ENCODE results near the gene RHOF.

DNA sequence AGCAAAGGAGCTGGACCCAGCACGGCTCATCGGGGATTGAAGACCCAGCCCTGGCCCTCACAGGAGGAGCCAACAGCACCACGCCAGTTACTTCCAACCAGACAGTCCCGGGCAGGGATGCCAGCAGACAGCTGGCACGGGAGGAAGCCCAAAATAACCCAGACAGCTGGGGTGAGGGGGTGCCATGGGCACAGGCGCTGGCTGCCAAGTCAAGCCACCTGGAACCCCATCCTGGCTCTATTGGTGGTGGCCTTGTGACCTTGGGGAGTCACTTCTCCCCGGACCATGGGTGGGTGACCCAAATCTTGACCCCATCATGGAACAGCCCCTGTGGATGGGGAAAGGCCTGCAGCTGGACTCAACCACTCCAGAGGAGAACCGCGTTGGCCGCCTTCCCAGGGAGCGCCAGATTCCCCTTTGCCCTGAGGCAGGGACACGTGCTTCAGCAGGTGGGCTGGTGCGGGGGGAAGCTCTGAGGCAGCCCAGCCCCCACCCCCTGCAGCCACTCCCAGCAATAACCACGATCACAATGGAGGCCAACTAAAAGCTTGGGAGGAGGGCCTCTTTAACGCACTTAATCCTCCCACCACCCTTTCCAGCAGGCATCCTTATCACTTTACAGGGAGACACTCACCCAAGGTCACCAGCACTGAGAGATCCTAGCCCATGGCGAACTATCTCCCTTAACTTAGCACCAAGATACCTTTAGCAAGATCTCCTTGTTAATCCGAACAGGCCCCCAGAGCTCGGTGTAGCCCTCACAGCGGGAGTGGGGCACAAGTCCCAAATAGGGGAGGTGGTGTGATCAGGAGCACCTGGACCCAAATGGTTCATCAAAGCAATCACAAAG, 4.7 kb upstream of the RHOF start:
- TF ChIP-seq, protein P1, sequence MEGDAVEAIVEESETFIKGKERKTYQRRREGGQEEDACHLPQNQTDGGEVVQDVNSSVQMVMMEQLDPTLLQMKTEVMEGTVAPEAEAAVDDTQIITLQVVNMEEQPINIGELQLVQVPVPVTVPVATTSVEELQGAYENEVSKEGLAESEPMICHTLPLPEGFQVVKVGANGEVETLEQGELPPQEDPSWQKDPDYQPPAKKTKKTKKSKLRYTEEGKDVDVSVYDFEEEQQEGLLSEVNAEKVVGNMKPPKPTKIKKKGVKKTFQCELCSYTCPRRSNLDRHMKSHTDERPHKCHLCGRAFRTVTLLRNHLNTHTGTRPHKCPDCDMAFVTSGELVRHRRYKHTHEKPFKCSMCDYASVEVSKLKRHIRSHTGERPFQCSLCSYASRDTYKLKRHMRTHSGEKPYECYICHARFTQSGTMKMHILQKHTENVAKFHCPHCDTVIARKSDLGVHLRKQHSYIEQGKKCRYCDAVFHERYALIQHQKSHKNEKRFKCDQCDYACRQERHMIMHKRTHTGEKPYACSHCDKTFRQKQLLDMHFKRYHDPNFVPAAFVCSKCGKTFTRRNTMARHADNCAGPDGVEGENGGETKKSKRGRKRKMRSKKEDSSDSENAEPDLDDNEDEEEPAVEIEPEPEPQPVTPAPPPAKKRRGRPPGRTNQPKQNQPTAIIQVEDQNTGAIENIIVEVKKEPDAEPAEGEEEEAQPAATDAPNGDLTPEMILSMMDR (IDR thresholded peaks at IDR 0.05; ENCODE audit: low read depth, low read length) = no peak
- TF ChIP-seq POLR2A (IDR thresholded peaks at IDR 0.05; ENCODE audit: extremely low read depth, insufficient read length) = no peak
